Endodermal cell (in vitro differentiated cells): ENCODE results near the gene ARHGEF28. TPM values are rescaled to one million over a fixed set of nuclear protein-coding genes. Genes with fewer than 3 reads are reported as not detected.

ENCODE experiments used
- DNase-seq: peaks from one replicate; pipeline ENCODE4 v3.0.0-alpha.2; 2017
- H3K27ac ChIP-seq: 2 replicates; pipeline ENCODE4 v1.5.1; 2013; ENCODE audit warnings: mild to moderate bottlenecking, low read depth, low read length, moderate library complexity
- H3K27me3 ChIP-seq: 2 replicates; pipeline ENCODE4 v1.6.1; 2013; ENCODE audit warnings: mild to moderate bottlenecking, low read length, moderate library complexity; ENCODE audit not compliant: insufficient read depth, control insufficient read depth, poor library complexity, severe bottlenecking
- H3K36me3 ChIP-seq: 2 replicates; pipeline ENCODE4 v1.7.0; 2013; ENCODE audit warnings: mild to moderate bottlenecking, low read length, moderate library complexity; ENCODE audit not compliant: control insufficient read depth, insufficient read depth
- H3K4me1 ChIP-seq: one replicate; pipeline ENCODE4 v1.7.0; 2013; ENCODE audit warnings: low read length; ENCODE audit not compliant: control insufficient read depth, insufficient read depth
- H3K4me3 ChIP-seq: 2 replicates; pipeline ENCODE4 v1.5.1; 2013; ENCODE audit warnings: mild to moderate bottlenecking, low read length, moderate library complexity
- H3K9ac ChIP-seq: 2 replicates; pipeline ENCODE4 v1.6.1; 2013; ENCODE audit warnings: mild to moderate bottlenecking, low read length, moderate library complexity; ENCODE audit not compliant: poor library complexity, severe bottlenecking; ENCODE audit errors: extremely low read depth
- H3K9me3 ChIP-seq: 2 replicates; pipeline ENCODE4 v1.6.1; 2013; ENCODE audit warnings: mild to moderate bottlenecking, low read length, moderate library complexity; ENCODE audit not compliant: control insufficient read depth
- H3K27ac Mint-ChIP-seq: 2 replicates; pipeline ENCODE4 v1.8.0; 2020; ENCODE audit warnings: mixed read lengths
- H3K27me3 Mint-ChIP-seq: 2 replicates; pipeline ENCODE4 v1.8.0; 2021; ENCODE audit warnings: mild to moderate bottlenecking, mixed read lengths; ENCODE audit not compliant: insufficient read depth
- H3K36me3 Mint-ChIP-seq: 2 replicates; pipeline ENCODE4 v1.8.0; 2020; ENCODE audit warnings: low read depth, mixed read lengths
- H3K4me1 Mint-ChIP-seq: 2 replicates; pipeline ENCODE4 v1.8.0; 2020; ENCODE audit warnings: mixed read lengths
- H3K4me3 Mint-ChIP-seq: 2 replicates; pipeline ENCODE4 v1.8.0; 2020; ENCODE audit warnings: mild to moderate bottlenecking, moderate library complexity, mixed read lengths
- H3K9me3 Mint-ChIP-seq: 2 replicates; pipeline ENCODE4 v1.8.0; 2020; ENCODE audit warnings: mild to moderate bottlenecking, mixed read lengths
- WGBS, 2 experiments: methylation state at CpG; one replicate each; pipeline versions ENCODE4 v1.1.5 to v1.1.7; 2013; ENCODE audit warnings: missing lambda C conversion rate in 2 of 2, mixed read lengths in 1 of 2; ENCODE audit not compliant: insufficient coverage in 1 of 2, insufficient read length in 1 of 2; 5-methylcytosine and 5-hydroxymethylcytosine counted together
- total RNA-seq, 2 donors: library from RNA; stranded (reverse); fragmentation: NEBNext Ultra II Directional in 1 of 2; extraction: Animal tissue kit (Norgen Biotek cat#: 25700) in 1 of 2; gene quantifications; 2 replicates in 1 of 2; 3 replicates in 1 of 2; pipeline ENCODE4 v1.2.1, GENCODE V29; 2021
- TF ChIP-seq, protein P1 (sequence below): fragments of 200-600 bp; sonication (generic); conservative IDR thresholded peaks from 2 replicates; pipeline ENCODE4 v1.5.0; 2021; ENCODE audit warnings: antibody characterized with exemption, mild to moderate bottlenecking

The ARHGEF28 gene
- total RNA-seq, 2 donors from 2014 or later, result 0.92 to 1.2 TPM

- TF ChIP-seq, protein P1, sequence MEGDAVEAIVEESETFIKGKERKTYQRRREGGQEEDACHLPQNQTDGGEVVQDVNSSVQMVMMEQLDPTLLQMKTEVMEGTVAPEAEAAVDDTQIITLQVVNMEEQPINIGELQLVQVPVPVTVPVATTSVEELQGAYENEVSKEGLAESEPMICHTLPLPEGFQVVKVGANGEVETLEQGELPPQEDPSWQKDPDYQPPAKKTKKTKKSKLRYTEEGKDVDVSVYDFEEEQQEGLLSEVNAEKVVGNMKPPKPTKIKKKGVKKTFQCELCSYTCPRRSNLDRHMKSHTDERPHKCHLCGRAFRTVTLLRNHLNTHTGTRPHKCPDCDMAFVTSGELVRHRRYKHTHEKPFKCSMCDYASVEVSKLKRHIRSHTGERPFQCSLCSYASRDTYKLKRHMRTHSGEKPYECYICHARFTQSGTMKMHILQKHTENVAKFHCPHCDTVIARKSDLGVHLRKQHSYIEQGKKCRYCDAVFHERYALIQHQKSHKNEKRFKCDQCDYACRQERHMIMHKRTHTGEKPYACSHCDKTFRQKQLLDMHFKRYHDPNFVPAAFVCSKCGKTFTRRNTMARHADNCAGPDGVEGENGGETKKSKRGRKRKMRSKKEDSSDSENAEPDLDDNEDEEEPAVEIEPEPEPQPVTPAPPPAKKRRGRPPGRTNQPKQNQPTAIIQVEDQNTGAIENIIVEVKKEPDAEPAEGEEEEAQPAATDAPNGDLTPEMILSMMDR, result no peak
- H3K4me1 ChIP-seq, result no peaks in the 10 kb centered on the region
- H3K27ac ChIP-seq, result no peak overlapping the region
- H3K4me3 Mint-ChIP-seq, result no peak overlapping the region
- H3K4me3 ChIP-seq, result no peak overlapping the region
- H3K36me3 Mint-ChIP-seq, result no peaks in the 10 kb centered on the region
- no peak for DNase-seq
- no peaks in the 10 kb centered on the region for H3K9me3 Mint-ChIP-seq
- H3K36me3 ChIP-seq, result no peaks in the 10 kb centered on the region
- H3K4me1 Mint-ChIP-seq, result peaks cover 19% of the 10 kb centered on the region
- H3K27me3 ChIP-seq, result no peaks in the 10 kb centered on the region
- H3K9ac ChIP-seq, result no peak overlapping the region
- H3K27ac Mint-ChIP-seq, result no peak overlapping the region
- H3K27me3 Mint-ChIP-seq, result peaks cover 2% of the 10 kb centered on the region
- 88 to 94% methylated on average over 3 to 5 of the region's 5 CpGs for WGBS, 2 experiments
- no peaks in the 10 kb centered on the region for H3K9me3 ChIP-seq
Measured at GRCh38 chr5:73776405-73776804, 150.4 kb downstream of the ARHGEF28 start.

DNA sequence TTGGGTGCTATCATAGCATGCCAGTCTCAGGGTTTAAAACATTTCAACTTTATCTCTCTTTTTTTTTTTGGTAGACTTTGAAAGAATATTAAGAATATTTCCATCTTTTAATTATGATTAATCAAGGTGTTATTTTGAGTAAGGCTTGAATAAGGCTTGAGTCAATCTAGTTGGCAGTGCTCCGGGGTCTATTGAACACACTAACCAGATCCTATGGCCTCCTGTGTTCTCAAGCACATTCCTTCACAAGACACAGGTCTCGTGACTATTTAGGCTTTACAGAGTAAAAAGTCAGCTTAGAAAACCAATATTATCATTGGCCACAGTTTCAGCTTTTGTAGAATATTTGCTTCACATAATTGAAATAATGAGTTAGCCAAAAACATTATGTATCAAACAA lies 151.2 kb downstream of the ARHGEF28 start:
- no peaks in the 10 kb centered on the region for H3K36me3 ChIP-seq
- no peaks in the 10 kb centered on the region for H3K4me1 ChIP-seq
- no peak overlapping the region for H3K4me3 ChIP-seq
- 83 to 100% methylated on average over 1 to 2 of the region's 2 CpGs for WGBS, 2 experiments
- no peak for DNase-seq
- H3K4me1 Mint-ChIP-seq, result peaks cover 19% of the 10 kb centered on the region
- H3K36me3 Mint-ChIP-seq, result no peaks in the 10 kb centered on the region
- H3K27ac Mint-ChIP-seq, result no peak overlapping the region
- TF ChIP-seq, protein P1, result no peak
- H3K27ac ChIP-seq, result no peak overlapping the region
- H3K9ac ChIP-seq, result no peak overlapping the region
- no peaks in the 10 kb centered on the region for H3K9me3 Mint-ChIP-seq
- H3K27me3 Mint-ChIP-seq, result peaks cover 2% of the 10 kb centered on the region
- no peaks in the 10 kb centered on the region for H3K27me3 ChIP-seq
- H3K9me3 ChIP-seq, result no peaks in the 10 kb centered on the region
- no peak overlapping the region for H3K4me3 Mint-ChIP-seq

DNA sequence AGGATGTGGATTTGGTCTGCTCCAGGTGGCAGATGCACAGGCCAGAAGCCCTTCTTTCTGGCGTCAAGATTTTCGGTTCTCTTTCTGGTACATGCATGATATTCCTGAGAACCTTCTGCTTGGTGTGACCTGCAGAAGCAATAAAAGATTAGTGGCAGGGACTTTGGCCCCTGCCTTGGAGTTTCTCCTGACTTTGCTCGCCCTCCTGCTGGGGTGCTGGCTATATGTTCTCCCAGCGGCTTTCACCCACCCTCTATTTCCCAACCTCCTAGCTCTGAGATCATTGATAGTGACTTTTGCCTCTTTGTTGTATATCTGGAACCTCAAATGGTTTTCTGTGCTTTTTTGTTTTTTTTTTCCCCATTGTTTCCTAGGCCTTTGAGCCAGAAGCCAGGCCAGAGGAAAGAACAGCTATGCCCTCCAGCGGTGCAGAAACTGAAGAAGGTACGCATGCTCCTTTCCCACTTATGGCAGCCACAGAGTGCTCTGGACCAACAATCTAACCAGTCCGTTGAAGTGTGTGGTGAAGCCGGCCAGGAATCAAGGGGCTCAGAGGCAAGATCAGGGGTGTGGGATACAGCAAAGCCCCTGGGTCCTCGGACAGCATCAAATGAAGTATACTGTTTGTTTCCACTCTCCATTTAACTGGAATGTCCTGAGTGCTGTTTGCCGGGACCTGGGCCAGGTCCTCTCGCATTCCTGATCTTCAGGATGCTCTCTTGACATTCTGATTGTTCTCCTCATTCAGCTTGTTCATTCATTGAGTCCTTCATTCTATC lies 154.5 kb downstream of the ARHGEF28 start:
- Histone ChIP-seq H3K36me3 (no peaks in the 10 kb centered on the region), H3K4me3 (no peak overlapping the region), H3K4me1 (no peaks in the 10 kb centered on the region), H3K9ac (no peak overlapping the region), H3K9me3 (no peaks in the 10 kb centered on the region), H3K27ac (no peak overlapping the region), H3K27me3 (no peaks in the 10 kb centered on the region)
- H3K4me1 Mint-ChIP-seq, result peaks cover 8% of the 10 kb centered on the region
- H3K9me3 Mint-ChIP-seq, result no peaks in the 10 kb centered on the region
- TF ChIP-seq, protein P1, result no peak
- no peak overlapping the region for H3K4me3 Mint-ChIP-seq
- DNase-seq, result no peak
- WGBS, 2 experiments, result 90 to 91% methylated on average over 5 to 11 of the region's 11 CpGs
- H3K27me3 Mint-ChIP-seq, result no peaks in the 10 kb centered on the region
- H3K27ac Mint-ChIP-seq, result no peak overlapping the region
- no peaks in the 10 kb centered on the region for H3K36me3 Mint-ChIP-seq
